SKM-1 (cell line): Measurements from ENCODE around the gene CASP3.
"Not testable (repeated sequence)": the region's sequence is repeated elsewhere in the genome, so short reads cannot be mapped to it uniquely, and the experiment has no call there.

ENCODE experiments used
- DNase-seq: peaks from one replicate; lab custom pipeline; 2025; ENCODE audit not compliant: unreplicated experiment; lab: John Stamatoyannopoulos, UW

CASP3 gene

DNA sequence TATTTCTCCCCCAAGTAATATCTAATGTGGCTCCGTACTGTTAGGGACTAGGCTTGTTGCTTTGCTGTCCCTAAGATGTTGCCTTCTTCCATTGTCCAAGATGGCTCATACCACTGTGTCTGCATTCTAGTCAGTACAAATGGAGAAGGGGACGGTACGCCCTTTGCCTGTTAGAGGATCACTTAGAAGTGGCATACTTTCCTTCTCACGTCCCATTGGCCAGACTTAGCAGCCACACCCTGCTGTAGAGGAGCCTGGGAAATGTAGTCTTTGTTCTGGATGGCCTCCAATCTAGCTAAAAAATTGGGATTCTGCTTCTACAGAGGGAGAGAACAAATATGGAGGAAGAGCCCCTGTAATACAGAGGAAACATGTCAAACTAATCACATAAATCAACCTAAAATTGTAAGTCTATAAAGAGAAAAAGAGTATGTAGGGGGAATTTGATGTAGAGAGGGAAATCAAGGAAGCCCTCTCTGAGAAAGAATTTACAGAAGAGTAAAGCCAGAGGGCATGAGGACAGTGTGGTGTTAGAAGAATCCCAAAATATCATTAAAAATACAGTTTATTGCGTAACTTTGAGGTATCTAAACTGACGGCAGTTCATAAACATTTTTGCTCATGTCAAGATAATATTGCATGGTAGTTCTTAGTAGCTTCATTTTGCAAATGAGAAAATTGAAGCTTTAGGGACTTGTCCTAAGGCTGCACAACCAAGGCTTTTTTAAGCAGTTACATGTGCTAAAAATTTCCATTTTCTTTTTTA, 15.4 kb upstream of the CASP3 start:
- DNase-seq = no peak

DNA sequence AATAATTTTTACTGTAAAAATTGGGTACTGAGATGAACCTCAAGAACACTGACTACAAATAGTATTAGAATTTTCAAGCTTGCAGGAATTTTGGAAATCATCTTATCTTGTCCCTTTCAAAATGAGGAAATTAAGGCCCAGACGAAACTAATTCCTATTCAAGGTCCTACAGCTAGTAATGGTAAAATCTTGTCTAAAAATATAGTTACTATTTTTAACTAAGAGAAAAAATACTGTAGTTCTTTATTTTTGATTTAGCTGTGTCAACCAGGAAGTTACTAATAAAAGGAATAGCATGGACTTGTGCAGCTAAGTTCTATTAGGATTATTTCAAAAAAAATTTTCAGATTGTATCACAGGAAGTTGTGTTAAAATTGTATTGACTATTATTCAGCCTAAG, 13.0 kb upstream of the CASP3 start:
- DNase-seq = no peak

DNA sequence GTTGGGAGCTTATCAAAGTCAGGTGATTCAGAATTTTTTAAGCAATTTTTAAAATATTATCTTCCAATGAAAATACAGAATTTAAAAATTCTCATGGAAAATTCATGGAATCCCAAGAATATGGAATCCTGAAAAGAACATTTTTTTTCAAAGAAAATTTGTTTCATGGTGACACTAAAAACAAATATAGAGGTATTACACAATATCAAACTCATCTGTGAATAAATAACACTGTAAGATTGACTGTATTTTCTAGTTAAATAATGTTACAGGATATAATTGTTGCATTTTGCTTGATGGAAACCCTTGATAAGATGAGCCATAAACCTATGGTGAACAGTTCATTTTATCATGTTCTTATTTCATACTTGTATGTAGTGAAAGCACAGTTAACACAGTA, 11.7 kb upstream of the CASP3 start:
- no peak for DNase-seq

DNA sequence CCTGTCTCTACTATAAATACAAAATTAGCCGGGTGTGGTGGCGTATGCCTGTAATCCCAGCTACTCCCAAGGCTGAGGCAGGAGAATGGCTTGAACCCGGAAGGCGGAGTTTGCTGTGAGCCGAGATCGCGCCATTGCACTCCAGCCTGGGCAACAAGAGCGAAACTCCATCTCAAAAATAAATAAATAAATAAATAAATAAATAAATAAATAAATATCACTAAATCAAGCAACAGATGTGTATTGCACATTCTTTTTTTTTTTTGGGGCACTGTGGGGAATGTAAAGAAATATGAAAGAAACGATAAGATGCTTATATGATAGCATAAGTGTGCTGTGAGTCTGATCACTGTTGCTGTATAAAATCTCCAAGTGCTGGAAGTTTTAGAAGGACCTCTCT, 8.6 kb upstream of the CASP3 start:
- not testable (repeated sequence) for DNase-seq

DNA sequence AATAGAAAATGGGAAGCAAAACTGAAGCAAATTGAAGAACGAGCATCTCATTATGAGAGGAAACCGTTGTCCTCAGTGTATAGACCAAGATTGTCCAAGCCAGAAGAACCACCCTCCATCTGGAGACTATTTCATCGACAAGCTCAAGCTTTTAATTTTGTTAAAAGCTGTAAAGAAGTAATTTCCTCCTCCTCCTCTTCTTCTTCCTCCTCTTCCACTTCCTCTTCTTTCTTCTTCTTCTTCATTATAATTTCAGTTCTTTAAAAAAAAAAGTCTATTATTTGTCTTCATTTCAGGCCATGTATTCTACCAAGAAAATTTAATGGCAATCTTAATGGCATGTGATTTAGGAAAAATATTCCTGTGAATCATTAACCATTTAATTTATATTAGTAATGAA, 7.9 kb upstream of the CASP3 start:
- no peak for DNase-seq

DNA sequence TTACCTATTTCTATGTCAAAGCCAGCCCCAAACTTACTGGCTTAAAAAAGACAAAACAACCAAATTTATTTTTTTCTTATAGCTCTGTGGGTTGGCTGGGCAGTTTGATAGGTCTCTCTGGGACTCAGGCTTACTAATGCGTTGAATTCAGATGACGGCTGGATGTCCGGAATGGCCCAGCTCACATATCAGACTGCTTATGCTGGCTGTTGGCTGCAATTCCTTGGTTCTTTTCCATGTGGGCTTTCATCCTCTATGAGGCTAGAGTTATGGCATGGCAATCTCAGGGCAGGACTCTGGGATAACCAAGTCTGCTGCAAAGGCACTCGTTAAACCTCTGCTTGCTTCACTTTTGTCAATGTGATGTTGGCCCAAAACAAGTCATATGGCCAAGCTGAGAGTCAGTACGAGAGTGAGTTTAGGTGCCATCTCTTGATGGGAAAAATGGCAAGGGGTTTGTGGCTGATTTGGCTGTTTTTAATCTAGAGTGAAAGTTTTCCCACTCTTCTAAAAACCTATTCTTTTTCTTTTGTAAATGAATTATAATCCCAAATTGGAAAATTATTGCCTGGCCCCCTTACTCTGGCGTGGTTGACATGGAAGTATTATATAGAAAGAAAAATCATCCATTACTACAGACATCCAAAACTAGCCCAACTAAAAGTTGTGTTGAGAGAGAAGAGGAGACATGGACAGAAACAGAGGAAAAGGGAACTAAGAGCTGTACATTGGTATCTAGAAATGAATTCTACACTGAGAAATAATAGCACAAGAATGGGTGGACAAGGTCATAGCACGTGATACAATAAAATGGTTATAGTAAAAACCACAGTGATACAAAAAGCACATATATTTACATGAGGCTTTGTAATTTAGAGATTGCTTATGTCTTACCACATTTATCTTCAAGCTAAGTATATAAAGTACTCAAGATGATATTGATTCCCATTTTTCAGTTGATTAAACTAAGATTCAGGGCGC, 6.9 kb upstream of the CASP3 start:
- DNase-seq = no peak

DNA sequence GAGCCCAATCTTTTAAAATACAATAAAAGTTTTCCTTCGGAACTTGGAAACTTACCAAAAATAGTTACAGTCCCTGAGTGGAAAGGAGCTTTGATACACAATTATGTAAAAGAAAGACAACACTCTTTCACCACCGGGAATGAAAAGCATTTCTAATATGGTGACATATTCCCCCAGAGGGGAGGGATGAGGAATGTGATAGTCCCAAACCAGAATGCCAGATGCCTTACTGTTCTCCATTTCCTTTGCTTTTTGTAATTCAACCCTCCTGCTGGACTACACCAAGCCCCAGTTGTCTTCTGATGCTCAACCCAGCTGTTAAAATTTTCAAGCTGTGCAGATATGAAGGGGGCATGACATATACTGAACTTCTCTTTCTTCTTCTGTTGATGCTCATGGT, 4.4 kb upstream of the CASP3 start:
- DNase-seq = no peak

DNA sequence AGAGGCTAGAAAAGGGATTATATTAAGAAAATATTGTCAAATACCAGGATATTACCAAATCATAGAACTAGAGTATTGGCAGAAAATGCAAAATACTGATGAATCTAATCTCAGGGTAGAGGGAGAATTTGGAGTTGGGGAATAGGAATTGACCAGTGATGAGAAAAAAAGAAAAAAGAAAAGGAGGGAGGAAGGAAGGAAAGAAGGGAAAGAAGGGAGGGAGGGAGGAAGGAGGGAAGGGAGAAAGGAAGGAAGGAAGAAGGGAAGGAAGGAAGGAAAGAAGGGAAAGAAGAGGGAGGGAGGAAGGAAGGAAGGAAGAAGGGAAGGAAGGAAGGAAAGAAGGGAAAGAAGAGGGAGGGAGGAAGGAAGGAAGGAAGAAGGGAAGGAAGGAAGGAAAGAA, 3.4 kb upstream of the CASP3 start:
- DNase-seq = not testable (repeated sequence)

DNA sequence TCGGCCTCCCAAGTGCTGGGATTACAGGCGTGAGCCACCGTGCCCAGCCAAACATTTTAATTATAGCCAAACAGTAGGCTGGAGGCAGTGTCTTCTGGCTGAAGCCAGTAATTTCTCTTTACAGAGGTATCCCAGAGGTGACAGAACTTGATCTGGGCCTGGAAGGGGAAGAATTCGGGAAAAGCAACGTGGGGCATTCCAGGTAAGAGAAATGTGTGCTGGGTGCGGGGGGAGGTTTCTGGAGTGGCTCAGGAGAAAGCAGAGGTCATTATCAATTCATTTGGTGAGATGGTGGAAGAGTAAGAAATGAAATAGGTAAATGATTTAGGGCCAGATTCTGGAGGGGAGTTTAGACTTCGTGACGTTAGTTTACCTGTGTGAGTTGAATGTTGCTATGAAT, 2.7 kb upstream of the CASP3 start:
- DNase-seq = no peak

DNA sequence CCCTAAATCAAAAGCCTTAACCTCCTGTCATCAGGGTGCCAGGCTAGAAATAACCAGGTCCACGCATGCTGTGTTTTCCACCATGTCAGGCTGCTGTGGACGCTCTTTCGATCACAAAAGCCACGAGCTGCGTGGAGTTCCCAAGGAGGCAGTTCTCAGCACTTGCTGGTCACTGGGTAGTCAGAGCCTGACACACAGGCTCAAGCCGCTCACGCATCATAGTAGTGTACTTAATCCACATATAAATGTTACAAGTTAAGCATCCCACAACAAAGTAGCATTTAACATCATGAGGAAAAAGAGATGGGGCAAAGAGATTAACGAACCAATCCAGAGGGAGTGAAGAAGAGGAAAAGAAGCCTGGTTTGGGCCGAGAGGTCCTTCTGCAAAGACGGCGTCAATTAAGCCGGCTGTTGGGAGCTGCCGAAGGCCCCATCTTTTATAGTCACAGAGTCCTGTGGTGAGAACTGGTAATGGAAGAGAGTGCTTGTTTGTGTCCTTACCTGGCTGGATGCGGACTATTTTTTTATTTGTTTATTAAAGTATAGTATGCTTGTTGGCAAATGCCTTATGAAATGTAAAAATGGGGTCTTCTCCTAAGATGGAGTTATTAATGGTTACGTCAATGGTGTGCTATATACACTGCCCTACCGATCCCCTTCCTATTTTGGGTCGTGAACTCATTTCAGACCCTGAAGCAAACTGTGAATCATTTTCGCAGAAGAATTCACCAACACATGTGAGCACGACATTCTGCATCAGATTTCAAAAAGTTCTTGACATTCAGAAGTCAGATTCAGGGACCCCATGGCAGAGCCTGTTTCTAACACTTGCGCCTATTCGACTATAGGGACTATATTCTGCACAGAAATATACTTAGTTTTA, 966 bp upstream of the CASP3 start:
- no peak for DNase-seq

DNA sequence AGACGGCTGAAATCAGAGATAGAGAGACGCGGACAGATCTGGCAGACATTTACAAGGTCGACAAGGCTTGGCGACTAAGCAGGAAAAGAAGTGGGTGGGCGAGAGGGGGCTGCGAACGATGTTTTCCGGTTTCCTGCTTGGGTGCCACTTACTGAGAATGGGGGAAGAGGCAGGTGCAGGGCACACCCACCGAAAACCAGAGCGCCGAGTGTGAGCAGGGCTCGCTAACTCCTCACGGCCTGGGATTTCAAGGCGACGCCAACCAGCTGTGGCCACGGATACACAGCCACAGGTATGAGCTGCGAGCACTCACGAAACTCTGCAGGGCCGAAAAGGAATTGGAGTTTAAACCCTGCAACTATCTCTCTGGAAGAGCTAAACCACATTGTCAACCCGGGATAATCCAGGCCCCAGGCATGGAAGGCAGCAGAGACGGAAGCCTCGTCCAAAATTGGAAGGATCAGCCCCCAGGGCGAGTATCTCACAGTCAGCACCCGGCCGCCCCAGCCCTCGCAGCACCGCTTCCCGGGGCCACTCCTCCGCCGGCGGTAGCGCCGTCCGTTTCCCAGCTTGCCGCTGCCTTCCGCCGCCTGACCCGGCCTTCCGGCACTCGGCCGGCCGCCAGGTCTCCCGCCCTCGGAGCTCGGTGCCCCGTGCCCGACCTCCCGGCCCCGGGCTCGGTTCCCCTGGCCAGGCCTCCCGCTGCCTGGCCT, 778 bp downstream of the CASP3 start:
- no peak for DNase-seq

DNA sequence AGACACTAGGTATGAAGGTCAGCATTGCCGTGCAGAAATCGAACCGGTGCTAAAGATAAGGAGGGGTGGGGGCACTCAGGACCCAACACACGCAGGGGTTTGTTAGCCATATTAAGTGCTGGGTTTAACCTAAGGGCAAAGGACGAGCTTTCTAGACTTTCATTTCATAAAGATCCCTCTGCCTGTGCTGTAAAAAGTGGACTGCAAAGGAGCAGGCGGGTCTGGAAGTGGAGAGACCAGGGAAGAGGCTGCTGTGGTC, 1.3 kb downstream of the CASP3 start:
- DNase-seq = no peak

DNA sequence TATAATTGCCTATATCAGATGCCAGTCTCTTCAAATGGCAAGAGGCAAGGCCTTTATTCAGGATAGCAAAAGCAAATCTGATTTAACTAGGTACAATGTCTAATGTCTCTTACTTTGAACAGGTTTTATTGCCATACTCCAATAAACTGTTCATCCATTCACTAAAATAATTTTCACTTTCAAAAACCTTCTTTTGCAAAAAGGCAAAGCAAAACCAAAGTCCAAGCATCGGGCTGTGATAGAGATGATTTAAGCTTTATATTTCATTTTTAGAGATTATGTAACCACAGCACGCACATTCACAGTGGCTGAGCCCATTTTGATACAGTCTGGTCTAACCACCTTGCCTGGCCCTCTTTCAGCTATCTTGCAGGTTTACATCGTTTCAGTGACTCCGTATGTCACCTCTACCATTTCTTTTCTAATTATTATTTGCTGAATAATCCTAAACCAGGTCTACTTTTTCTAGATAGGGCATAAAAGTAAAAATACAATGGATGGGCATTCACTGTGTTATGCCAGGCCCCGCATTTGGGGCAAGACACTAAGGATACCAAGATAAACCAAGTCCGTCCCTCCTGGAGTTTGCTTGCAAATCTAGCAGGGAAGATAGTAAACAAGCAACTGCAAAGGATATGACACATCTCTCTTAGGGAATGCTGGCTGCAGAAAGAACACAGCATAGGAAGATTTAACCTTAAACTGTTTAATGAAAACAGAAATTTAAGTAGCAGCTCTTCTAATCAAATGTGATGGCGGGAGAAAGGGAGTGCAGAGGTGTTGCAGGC, 1.8 kb downstream of the CASP3 start:
- no peak for DNase-seq

DNA sequence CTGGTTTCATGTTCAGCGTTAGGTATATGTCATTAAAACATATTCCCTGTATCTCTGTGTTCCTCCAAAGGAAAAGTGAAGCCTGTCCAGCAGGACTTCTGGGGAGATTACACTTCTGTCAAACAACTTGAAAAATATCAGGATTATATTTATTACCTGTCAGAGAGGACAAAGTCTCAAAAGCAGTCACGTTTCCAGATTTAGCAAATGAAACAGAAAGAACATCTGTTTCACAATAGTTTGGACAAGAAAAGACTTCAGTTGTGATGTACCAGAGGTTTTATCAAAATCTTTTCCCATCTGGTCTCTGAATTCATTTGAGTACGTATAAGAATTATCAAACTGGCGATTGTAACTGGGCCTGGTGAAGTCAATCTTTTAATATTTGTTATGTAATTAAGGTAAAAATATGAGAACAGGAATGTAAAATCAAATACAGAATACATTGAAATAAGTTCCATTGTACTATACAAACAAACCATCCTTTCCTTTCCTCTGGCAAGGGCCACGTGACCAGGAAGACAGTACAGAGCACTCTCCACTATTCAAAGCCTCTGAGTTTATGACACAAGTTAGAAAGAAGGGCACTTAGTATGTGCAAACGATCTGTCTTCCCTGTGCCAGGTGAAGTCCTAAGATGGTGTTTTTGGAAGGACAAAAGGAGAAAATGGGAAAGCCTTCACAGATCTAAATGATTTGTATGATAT, 3.2 kb downstream of the CASP3 start:
- no peak for DNase-seq

DNA sequence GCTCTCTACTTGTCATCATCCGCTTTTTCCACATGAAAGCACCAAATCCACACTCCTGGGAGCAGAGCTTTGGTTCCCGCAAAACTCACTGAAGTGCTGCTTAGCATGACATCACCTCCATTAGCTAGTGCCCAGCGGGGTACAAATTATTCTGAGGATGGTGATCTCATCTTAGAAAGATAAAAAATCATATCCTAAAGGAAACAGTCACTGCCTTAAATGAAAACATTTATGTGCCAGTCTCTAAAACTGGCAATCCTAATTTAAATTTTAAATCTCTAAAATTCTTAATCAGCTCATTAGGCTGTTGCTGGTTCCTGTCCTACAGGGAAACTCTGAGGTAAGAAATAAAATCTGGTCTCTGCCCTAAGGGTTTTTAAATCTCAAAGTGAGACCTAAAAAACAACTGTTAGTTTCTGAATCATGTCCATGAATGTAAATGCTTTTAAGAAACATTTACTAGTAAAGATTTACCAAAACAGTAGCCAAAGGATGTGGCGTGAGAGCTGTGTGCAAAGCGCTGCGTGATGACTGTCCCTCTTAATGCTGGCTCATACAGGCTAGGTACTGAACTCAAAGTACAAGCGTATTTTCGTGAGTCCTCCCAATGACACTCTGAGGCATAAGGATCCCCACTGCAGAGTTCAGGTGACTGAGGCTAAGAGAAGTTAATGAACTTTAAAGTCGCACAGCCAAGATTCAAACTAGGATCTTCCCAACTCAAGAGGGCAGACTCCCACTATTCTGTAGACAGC, 4.5 kb downstream of the CASP3 start:
- DNase-seq = no peak

DNA sequence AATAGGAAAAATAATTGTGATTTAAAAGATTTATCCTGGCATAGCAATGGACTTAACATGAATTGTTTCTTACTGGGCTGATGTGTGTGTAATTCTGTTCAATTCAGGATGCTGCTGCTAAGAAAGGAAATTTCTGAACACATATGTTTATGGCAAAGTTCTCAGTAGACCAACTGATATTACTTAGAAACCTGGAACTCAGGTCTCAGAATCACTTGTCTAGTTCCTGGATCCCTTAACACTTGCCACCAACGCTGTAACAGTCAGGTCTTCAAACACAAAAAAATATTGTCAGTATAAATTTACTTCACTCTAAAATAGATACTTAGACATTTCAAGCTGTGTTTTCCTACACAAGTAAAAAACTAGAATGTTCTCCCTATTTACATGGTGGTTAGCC, 5.5 kb downstream of the CASP3 start:
- no peak for DNase-seq

DNA sequence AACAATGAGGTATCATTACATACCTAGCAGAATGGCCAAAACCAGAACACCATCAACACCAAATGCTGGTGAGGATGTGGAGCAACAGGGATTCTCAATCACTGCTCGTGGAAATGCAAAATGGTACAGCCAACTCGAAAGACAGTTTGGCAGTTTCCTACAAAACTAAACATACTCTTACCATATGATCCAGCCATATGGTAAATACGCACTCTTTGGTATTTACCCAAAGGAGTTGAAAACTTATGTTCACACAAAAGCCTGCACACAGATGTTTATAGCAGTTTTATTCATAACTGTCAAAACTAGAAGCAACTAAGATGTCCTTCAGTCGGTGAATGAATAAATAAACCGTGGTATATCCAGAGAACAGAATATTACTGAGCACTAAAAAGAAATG, 7.8 kb downstream of the CASP3 start:
- no peak for DNase-seq

DNA sequence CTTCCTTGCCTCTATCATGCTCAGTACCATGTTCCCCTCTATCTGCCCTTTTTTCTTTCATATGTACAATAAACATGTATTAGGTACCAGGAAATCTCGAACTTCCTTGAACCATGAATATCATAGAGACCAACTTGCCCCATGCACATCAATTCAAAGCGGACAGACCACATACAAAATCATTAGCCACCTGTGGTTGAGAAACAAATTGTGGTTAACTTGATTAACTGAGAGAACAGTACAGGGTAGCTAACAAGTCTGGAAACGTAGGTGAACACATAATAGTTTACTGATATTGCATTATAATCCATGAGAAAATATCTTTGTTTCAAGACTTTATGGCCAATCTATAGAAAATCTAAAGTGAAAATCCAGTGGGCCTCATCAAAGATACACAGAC, 8.2 kb downstream of the CASP3 start:
- DNase-seq = no peak

DNA sequence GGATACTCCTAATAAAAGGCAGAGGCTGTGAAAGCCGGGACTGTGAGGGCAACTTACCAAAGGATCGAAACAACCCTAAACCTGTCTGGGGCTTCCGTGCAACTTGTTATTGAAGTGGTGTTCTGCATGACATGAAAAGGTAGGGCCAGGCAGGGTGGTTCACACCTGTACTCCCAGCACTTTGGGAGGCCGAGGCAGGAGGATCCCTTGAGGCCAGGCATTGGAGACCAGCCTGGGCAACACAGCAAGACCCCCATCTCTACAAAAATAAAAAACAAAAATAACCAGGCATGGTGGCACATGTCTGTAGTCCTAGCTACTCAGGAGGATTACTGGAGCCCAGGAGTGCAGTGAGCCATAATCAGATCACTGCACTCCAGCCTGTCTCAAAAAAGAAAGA, 12.3 kb downstream of the CASP3 start:
- DNase-seq = no peak
